SK-N-SH (cell line): ENCODE data around the gene ATIC.

ENCODE experiments used
- CTCF ChIP-seq: fragments of 200-600 bp; sonication (generic); IDR thresholded peaks from 2 replicates; pipeline ENCODE4 v1.6.1; 2017; ENCODE audit warnings: antibody characterized with exemption, mild to moderate bottlenecking, moderate library complexity
- EP300 ChIP-seq, 2 experiments: IDR thresholded peaks; 2 replicates each; pipeline versions ENCODE4 v1.4.0 to v1.6.1; 2012; ENCODE audit warnings: borderline replicate concordance in 1 of 2, low read depth in 1 of 2, low read length in 1 of 2
- MXI1 ChIP-seq: IDR thresholded peaks from 2 replicates; pipeline ENCODE4 v1.6.1; 2012; ENCODE audit warnings: mild to moderate bottlenecking, low read depth, low read length, improper control_type of control experiment
- RAD21 ChIP-seq: IDR thresholded peaks from 2 replicates; pipeline ENCODE4 v1.6.1; 2012; ENCODE audit warnings: mild to moderate bottlenecking, low read length

GRCh38 chr2:215314896-215315295 lies 3.0 kb downstream of the ATIC start:
- TF ChIP-seq RAD21 (no peak), CTCF (no peak), MXI1 (no peak), EP300 (IDR thresholded peaks at IDR 0.05; ENCODE audit: borderline replicate concordance in 1 of 2, low read depth in 1 of 2, low read length in 1 of 2) (no peak)
